Medulla oblongata (tissue), 1 donor: ENCODE data around the gene CWC15.
"Not testable (repeated sequence)": the region's sequence is repeated elsewhere in the genome, so short reads cannot be mapped to it uniquely, and the experiment has no call there.

Experiments
- DNase-seq: peaks from one replicate; pipeline ENCODE4 v3.0.0-alpha.2; 2015; ENCODE audit errors: extremely low spot score

Gene CWC15

DNA sequence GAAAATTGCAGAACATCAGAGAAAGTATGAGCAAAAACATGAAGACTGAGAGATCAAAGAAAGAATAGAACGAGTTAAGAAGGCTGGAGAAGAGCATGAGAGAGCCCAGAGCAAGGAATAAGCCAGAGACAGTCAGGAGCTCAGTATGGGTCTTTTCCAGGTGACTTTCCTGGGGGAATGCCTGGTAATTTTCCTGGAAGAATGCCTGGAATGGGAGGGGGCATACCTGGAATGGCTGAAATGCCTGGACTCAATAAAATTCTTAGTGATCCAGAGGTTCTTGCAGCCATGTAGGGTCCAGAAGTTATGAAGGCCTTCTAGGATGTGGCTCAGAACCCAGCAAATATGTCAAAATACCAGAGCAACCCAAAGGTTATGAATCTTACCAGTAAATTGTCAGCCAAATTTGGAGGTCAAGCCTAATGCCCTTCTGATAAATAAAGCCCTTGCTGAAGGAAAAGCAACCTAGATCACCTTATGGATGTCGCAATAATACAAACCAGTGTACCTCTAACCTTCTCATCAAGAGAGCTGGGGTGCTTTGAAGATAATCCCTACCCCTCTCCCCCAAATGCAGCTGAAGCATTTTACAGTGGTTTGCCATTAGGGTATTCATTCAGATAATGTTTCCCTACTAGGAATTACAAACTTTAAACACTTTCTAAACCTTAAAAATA, 59.5 kb downstream of the CWC15 start:
- DNase-seq = not testable (repeated sequence)

DNA sequence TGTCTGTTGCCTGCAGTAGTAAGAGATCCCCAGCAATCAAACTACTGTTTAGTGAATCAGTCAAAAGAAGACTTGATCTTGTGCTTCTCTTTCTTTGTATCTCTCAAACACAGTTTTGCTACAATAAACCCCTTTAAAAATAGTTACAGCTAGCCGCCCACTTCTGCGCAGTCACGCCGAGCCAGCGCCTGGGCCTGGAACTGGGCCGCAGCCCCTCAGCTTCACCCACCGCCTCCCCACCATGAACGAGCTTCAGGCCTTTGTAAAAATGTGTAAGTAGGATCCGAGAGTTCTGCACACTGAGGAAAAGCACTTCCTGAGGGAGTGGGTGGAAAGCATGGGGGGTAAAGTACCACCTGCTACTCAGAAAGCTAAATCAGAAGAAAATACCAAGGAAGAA, 60.5 kb downstream of the CWC15 start:
- no peak for DNase-seq
